Activated CD4-positive, alpha-beta memory T cell treated with anti-CD3 and anti-CD28 coated beads, Interleukin-2, amount 10 ng/mL, durations not matched to agents 7 days and 5 days (primary cell): ENCODE measurements around the gene S100A2. TPM values are rescaled to one million over a fixed set of nuclear protein-coding genes. Genes with fewer than 3 reads are reported as not detected.
"Not testable (repeated sequence)": the region's sequence is repeated elsewhere in the genome, so short reads cannot be mapped to it uniquely, and the experiment has no call there.

Source experiments
- CTCF ChIA-PET: fragments of 350-600 bp; sonication (Branson Sonifier 250); formaldehyde crosslinking; loops from one replicate; lab custom pipeline; 2021; ENCODE audit warnings: antibody characterized with exemption, inconsistent platforms; lab: Charles Lee
- POLR2A ChIA-PET: fragments of 350-600 bp; sonication (Branson Sonifier 250); formaldehyde crosslinking; loops from one replicate; lab custom pipeline; 2021; ENCODE audit warnings: antibody characterized with exemption; lab: Charles Lee
- DNase-seq: peaks from one replicate; pipeline ENCODE4 v3.0.0-alpha.2; 2020
- H3K27ac Mint-ChIP-seq: one replicate; pipeline ENCODE4 v1.8.0; 2021; ENCODE audit warnings: mild to moderate bottlenecking, mixed read lengths
- H3K27me3 Mint-ChIP-seq: one replicate; pipeline ENCODE4 v1.8.0; 2021; ENCODE audit warnings: mixed read lengths
- H3K36me3 Mint-ChIP-seq: one replicate; pipeline ENCODE4 v1.8.0; 2021; ENCODE audit warnings: low read depth, mixed read lengths
- H3K4me1 Mint-ChIP-seq: one replicate; pipeline ENCODE4 v1.8.0; 2021; ENCODE audit warnings: mixed read lengths
- H3K4me3 Mint-ChIP-seq: one replicate; pipeline ENCODE4 v1.8.0; 2021; ENCODE audit warnings: mild to moderate bottlenecking, mixed read lengths
- H3K9me3 Mint-ChIP-seq: one replicate; pipeline ENCODE4 v1.8.0; 2021; ENCODE audit warnings: mixed read lengths
- total RNA-seq, 2 experiments: library from RNA; stranded (reverse); gene quantifications; one replicate each; pipeline ENCODE4 v1.2.3, GENCODE V29; 2021

S100A2 gene
- total RNA-seq, 2 experiments from 2014 or later, result 0.85 to 1.2 TPM

DNA sequence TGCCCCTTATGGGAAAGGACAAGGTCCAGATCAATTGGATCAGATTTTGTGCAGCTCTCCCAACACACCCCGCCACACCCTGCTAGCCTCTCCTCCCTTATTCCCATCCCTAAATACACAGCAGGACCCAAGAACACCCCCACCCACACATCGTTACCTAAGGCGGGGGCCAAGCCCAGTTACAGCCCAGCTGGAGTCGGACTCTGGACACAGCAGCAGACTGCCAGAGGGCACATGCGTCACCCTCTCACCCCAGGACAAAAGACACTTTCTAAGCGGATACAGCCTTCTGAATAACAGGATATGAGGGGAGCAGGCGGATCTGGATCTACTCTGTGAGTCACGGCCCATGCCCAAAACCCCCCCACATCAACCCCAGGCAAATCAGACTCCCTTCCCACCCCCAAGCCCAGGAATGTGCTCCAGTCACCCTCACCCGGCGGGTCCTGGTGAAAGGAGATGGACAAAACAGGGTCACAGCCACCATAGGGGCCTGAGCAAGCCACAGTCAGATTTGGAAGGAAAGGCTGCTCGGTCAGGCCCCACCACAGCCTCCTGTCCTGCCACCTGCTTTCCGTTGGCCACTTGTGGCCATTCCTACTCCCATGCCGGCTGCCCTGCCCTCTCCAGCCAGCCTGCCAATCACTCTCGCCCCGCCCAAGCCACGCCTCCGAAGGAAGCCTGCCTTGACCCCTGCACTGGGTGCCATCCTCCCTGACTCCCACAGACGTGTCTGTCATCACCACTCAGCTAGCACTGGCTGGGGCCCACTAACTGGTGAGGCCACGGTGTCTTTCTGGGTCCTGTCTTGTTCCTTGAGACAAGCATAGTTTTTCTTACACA, 43.3 kb upstream of the S100A2 start:
- no peaks in the 10 kb centered on the region for H3K36me3 Mint-ChIP-seq
- H3K9me3 Mint-ChIP-seq, result no peaks in the 10 kb centered on the region
- H3K4me3 Mint-ChIP-seq, result no peak overlapping the region
- H3K4me1 Mint-ChIP-seq, result no peaks in the 10 kb centered on the region
- DNase-seq, result no peak
- POLR2A ChIA-PET, result no interaction called here
- CTCF ChIA-PET, result interaction anchor here (0.6 to 2.8 kb wide), 2 partner anchors 8 to 19 kb away, joined by 3 to 13 read pairs; partner anchors contain the start of gene S100A14
- H3K27ac Mint-ChIP-seq, result no peak overlapping the region
- H3K27me3 Mint-ChIP-seq, result peaks cover 3% of the 10 kb centered on the region

- Mint-ChIP-seq H3K4me1 (no peaks in the 10 kb centered on the region), H3K36me3 (no peaks in the 10 kb centered on the region), H3K4me3 (no peak overlapping the region), H3K27me3 (peaks cover 3% of the 10 kb centered on the region), H3K27ac (no peak overlapping the region), H3K9me3 (no peaks in the 10 kb centered on the region)
- POLR2A ChIA-PET, result no interaction called here
- DNase-seq, result no peak
- CTCF ChIA-PET, result interaction anchor here (2.8 kb wide), 1 partner anchor 9 kb away, joined by 13 read pairs; the partner anchor contains the start of gene S100A14
Observed at GRCh38 chr1:153608089-153608682, 42.5 kb upstream of the S100A2 start.

DNA sequence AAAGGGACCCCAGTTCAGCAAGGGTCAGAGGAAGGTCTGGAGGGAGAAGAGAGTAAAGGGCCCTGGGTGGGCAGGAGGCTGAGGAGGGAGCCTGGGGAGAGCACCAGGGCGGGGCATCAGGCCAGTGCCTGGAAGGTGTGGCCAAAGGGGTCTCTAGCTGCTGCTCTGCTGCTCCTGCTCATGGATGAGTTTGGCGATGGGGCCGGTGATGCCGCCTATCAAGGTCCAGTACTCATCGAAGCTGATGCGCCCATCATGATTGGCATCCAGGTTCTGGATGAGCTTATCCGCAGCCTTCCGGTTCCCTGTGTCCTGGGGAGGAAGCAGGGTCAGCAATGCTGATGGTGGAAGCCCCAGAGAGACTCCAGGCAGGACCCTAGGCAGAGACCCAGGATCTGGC, 41.7 kb upstream of the S100A2 start:
- CTCF ChIA-PET, result interaction anchor here (2.8 kb wide), 1 partner anchor 10 kb away, joined by 13 read pairs; the partner anchor contains the start of gene S100A14
- Mint-ChIP-seq H3K4me1 (no peaks in the 10 kb centered on the region), H3K36me3 (no peaks in the 10 kb centered on the region), H3K27ac (no peak overlapping the region), H3K9me3 (no peaks in the 10 kb centered on the region), H3K27me3 (peaks cover 3% of the 10 kb centered on the region), H3K4me3 (no peak overlapping the region)
- no peak for DNase-seq
- POLR2A ChIA-PET, result no interaction called here

DNA sequence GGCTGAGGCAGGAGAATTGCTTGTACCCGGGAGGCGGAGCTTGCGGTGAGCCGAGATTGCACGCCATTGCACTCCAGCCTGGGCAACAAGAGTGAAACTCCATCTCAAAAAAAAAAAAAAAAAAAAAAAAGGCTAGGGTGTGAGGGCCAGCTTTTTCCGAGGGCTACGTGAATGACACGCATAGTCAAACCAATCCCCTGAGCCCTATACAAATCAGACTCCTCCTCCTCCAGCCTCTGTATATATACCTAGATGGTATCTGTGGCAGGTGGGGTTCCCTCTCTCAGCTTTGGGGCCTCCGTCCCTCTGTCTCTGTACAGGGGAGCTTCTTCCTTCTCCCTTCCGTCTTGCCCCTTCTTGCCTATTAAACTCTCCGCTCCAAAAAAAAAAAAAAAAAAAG, 40.5 kb upstream of the S100A2 start:
- Mint-ChIP-seq H3K9me3 (no peaks in the 10 kb centered on the region), H3K27me3 (peaks cover 3% of the 10 kb centered on the region), H3K36me3 (no peaks in the 10 kb centered on the region), H3K4me3 (no peak overlapping the region), H3K27ac (no peak overlapping the region), H3K4me1 (no peaks in the 10 kb centered on the region)
- ChIA-PET CTCF (interaction anchor here (2.8 kb wide), 1 partner anchor 11 kb away, joined by 13 read pairs; the partner anchor contains the start of gene S100A14), POLR2A (no interaction called here)
- no peak for DNase-seq

DNA sequence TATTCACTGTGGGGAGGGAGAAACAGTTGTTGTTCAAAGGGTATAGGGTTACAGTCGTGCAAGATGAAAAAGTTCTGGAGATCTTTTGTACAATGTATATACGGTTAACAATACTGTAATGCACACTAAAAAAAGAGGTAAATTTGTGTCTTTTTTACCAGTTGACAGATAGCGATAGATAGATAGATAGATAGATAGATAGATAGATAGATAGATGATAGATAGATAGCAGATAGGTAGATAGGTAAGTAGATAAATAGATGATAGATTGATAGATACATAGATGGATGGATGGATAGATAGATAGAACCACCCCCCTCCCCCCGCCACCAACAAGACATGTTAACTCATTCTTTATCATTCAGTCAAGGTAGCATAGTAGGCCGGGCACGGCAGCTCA, 37.1 kb upstream of the S100A2 start:
- POLR2A ChIA-PET, result interaction anchor here (1.1 kb wide), 1 partner anchor 25 kb away, joined by 3 read pairs; no protein-coding TSS in a partner anchor
- no peaks in the 10 kb centered on the region for H3K36me3 Mint-ChIP-seq
- H3K4me3 Mint-ChIP-seq, result no peak overlapping the region
- DNase-seq, result no peak
- CTCF ChIA-PET, result no interaction called here
- no peak overlapping the region for H3K27ac Mint-ChIP-seq
- H3K9me3 Mint-ChIP-seq, result no peaks in the 10 kb centered on the region
- peaks cover 9% of the 10 kb centered on the region for H3K4me1 Mint-ChIP-seq
- peaks cover 3% of the 10 kb centered on the region for H3K27me3 Mint-ChIP-seq

DNA sequence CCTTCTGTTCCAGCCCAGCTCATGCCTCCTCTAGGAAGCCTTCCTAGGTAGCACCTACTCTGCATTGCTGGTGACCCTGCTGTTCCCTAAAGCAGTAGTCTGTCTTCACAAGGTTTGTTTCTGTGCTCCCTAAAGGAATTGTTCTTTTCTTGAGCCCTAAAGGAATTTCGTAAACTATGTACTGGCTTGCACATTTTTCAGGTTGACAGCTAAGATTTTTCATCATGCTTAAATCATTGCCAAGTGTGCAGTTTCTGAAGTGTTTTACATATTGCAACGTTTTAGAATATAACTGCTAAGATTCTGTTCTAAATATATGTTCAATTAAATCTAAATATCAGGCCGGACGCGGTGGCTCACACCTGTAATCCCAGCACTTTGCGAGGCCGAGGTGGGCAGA, 34.2 kb upstream of the S100A2 start:
- ChIA-PET POLR2A (interaction anchor here (1.4 kb wide), 1 partner anchor 128 kb away, joined by 4 read pairs; the partner anchor contains the start of gene INTS3), CTCF (interaction anchor here (0.7 to 0.9 kb wide), 2 partner anchors 32 to 89 kb away, joined by 3 read pairs; no protein-coding TSS in a partner anchor)
- H3K36me3 Mint-ChIP-seq, result no peaks in the 10 kb centered on the region
- no peaks in the 10 kb centered on the region for H3K27me3 Mint-ChIP-seq
- H3K4me1 Mint-ChIP-seq, result peaks cover 18% of the 10 kb centered on the region
- no peaks in the 10 kb centered on the region for H3K9me3 Mint-ChIP-seq
- no peak overlapping the region for H3K27ac Mint-ChIP-seq
- H3K4me3 Mint-ChIP-seq, result no peak overlapping the region
- DNase-seq, result no peak

DNA sequence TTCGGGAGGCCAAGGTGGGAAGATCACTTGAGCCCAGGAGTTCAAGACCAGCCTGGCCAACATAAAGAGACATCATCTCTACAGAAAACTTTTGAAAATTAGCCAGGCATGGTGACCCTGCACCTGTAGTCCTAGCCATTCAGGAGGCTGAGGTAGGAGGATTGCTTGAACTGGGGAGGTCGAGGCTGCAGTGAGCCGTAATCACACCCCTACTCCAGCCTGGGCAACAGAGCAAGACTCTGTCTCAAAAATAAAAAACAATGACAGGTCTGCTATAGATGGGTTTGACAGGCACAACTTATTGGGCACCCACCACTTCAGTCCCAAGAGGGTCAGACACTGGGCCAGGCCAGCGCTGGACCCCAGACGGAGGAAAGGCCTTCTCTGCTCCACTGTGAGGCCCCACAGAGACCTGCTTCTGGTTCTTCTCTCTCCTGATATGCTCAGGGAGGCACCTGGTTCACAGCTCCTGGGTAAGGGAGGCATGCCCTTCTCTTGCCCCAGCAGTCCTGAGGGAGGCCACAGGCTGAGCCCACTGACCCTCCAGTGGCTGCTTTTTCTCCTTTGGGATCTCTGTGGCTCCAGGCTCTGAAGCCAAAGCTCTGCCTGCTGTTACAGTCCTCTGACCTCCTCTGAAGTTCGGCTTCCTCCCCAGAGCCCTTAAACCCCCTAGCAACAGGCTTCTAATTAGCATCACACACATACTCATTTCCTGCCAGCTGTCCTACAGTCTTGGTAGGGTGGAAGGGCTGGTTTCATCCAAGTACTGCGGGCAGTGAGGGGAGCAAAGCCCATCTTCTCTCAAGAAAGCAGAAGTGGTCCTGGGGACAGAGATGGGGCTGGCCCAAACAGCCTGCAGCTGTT, 32.9 kb upstream of the S100A2 start:
- no peak overlapping the region for H3K27ac Mint-ChIP-seq
- ChIA-PET POLR2A (interaction anchor here (0.8 to 1.4 kb wide), 4 partner anchors 18 to 130 kb away, joined by 3 to 5 read pairs (median 4); partner anchors contain the start of gene INTS3), CTCF (interaction anchor here (1.9 to 3.3 kb wide), 2 partner anchors 26 to 66 kb away, joined by 5 to 18 read pairs; no protein-coding TSS in a partner anchor)
- no peaks in the 10 kb centered on the region for H3K36me3 Mint-ChIP-seq
- no peak for DNase-seq
- no peaks in the 10 kb centered on the region for H3K9me3 Mint-ChIP-seq
- H3K27me3 Mint-ChIP-seq, result no peaks in the 10 kb centered on the region
- peaks cover 18% of the 10 kb centered on the region for H3K4me1 Mint-ChIP-seq
- H3K4me3 Mint-ChIP-seq, result no peak overlapping the region

- H3K27me3 Mint-ChIP-seq, result no peaks in the 10 kb centered on the region
- no peaks in the 10 kb centered on the region for H3K36me3 Mint-ChIP-seq
- ChIA-PET CTCF (interaction anchor here (0.6 to 3.3 kb wide), 4 partner anchors 21 to 347 kb away, joined by 3 to 18 read pairs (median 4); no protein-coding TSS in a partner anchor), POLR2A (interaction anchor here (0.8 kb wide), 1 partner anchor 53 kb away, joined by 3 read pairs; no protein-coding TSS in a partner anchor)
- no peak overlapping the region for H3K4me3 Mint-ChIP-seq
- no peaks in the 10 kb centered on the region for H3K9me3 Mint-ChIP-seq
- H3K4me1 Mint-ChIP-seq, result peaks cover 18% of the 10 kb centered on the region
- peak overlapping the region; percentile 33 for H3K27ac Mint-ChIP-seq
- no peak for DNase-seq
Observed at GRCh38 chr1:153597206-153597605, 31.6 kb upstream of the S100A2 start.

GRCh38 chr1:153592748-153593147, 27.1 kb upstream of the S100A2 start:
- CTCF ChIA-PET, result interaction anchor here (1.0 to 3.3 kb wide), 3 partner anchors 21 to 82 kb away, joined by 4 to 13 read pairs (median 6); no protein-coding TSS in a partner anchor
- Mint-ChIP-seq H3K4me3 (no peak overlapping the region), H3K27ac (no peak overlapping the region), H3K4me1 (peaks cover 9% of the 10 kb centered on the region), H3K36me3 (no peaks in the 10 kb centered on the region), H3K9me3 (no peaks in the 10 kb centered on the region), H3K27me3 (no peaks in the 10 kb centered on the region)
- POLR2A ChIA-PET, result interaction anchor here (0.8 to 0.9 kb wide), 3 partner anchors 11 to 41 kb away, joined by 3 to 4 read pairs (median 3); partner anchors contain the start of gene CHTOP
- DNase-seq, result no peak

- ChIA-PET POLR2A (no interaction called here), CTCF (interaction anchor here (1.2 kb wide), 1 partner anchor 15 kb away, joined by 4 read pairs; no protein-coding TSS in a partner anchor)
- H3K4me1 Mint-ChIP-seq, result no peaks in the 10 kb centered on the region
- no peak overlapping the region for H3K27ac Mint-ChIP-seq
- H3K4me3 Mint-ChIP-seq, result no peak overlapping the region
- no peaks in the 10 kb centered on the region for H3K9me3 Mint-ChIP-seq
- H3K27me3 Mint-ChIP-seq, result peaks cover 11% of the 10 kb centered on the region
- DNase-seq, result no peak
- H3K36me3 Mint-ChIP-seq, result no peaks in the 10 kb centered on the region
Observed at GRCh38 chr1:153588482-153588881, 22.8 kb upstream of the S100A2 start.

GRCh38 chr1:153588033-153588432, 22.4 kb upstream of the S100A2 start:
- H3K9me3 Mint-ChIP-seq, DNase-seq, H3K27ac Mint-ChIP-seq, H3K4me3 Mint-ChIP-seq, H3K4me1 Mint-ChIP-seq, H3K36me3 Mint-ChIP-seq, POLR2A ChIA-PET: not testable (repeated sequence)
- CTCF ChIA-PET, result interaction anchor here (1.2 kb wide), 1 partner anchor 16 kb away, joined by 4 read pairs; no protein-coding TSS in a partner anchor
- H3K27me3 Mint-ChIP-seq, result peaks cover 11% of the 10 kb centered on the region

DNA sequence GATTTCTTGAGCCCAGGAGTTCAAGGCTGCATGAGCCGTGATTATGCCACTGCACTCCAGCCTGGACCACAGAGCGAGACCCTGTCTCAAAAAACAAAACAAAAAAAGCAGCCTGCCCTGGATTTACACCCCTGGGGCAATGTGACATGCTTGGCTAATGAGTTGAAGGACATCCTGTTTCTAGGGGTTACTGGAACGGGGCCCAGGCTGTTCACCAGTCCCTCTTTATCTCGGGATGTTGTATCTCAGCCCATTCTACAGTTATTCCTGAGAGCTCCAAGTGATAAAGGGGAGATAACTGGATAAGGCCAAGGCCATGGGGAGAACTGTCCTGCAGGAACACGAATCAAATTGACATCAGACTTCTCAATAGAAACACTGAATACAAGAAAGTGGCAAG, 21.7 kb upstream of the S100A2 start:
- Mint-ChIP-seq H3K9me3 (no peaks in the 10 kb centered on the region), H3K36me3 (no peaks in the 10 kb centered on the region), H3K4me1 (no peaks in the 10 kb centered on the region), H3K4me3 (no peak overlapping the region), H3K27ac (no peak overlapping the region), H3K27me3 (peaks cover 11% of the 10 kb centered on the region)
- POLR2A ChIA-PET, result no interaction called here
- CTCF ChIA-PET, result no interaction called here
- no peak for DNase-seq
